ENCODE results near the gene DHRSX.

DNA sequence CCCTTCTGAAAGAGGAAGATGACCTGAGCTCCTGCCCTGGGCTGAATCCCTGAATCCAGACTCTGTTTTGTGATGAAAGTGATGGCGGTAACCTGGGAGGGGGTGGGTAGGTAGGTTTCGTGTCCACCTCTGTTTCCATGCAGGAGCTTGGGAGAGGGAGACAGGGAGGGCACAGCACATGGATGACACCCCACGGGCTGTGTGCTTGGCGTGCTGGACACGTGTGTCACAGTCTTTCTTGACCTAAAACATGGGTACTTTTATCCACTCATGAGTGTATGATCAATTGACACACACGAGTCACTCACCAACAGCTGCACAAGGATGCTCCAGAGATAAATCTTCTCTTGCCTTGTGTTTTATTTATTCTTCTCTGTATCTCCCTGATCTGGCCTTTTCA lies 111.5 kb downstream of the DHRSX start:
- TF ChIP-seq, protein P1, sequence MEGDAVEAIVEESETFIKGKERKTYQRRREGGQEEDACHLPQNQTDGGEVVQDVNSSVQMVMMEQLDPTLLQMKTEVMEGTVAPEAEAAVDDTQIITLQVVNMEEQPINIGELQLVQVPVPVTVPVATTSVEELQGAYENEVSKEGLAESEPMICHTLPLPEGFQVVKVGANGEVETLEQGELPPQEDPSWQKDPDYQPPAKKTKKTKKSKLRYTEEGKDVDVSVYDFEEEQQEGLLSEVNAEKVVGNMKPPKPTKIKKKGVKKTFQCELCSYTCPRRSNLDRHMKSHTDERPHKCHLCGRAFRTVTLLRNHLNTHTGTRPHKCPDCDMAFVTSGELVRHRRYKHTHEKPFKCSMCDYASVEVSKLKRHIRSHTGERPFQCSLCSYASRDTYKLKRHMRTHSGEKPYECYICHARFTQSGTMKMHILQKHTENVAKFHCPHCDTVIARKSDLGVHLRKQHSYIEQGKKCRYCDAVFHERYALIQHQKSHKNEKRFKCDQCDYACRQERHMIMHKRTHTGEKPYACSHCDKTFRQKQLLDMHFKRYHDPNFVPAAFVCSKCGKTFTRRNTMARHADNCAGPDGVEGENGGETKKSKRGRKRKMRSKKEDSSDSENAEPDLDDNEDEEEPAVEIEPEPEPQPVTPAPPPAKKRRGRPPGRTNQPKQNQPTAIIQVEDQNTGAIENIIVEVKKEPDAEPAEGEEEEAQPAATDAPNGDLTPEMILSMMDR (IDR thresholded peaks at IDR 0.05) = no peak
- TF ChIP-seq POLR2A (IDR thresholded peaks at IDR 0.05) = no peak
